Activated CD8-positive, alpha-beta memory T cell treated with anti-CD3 and anti-CD28 coated beads for 24 hours (primary cell): ENCODE measurements around the gene CNN1.
"Not testable (repeated sequence)": the region's sequence is repeated elsewhere in the genome, so short reads cannot be mapped to it uniquely, and the experiment has no call there.

ENCODE experiments used
- DNase-seq: peaks from one replicate; pipeline ENCODE4 v3.0.0-alpha.2; 2020

CNN1 gene

DNA sequence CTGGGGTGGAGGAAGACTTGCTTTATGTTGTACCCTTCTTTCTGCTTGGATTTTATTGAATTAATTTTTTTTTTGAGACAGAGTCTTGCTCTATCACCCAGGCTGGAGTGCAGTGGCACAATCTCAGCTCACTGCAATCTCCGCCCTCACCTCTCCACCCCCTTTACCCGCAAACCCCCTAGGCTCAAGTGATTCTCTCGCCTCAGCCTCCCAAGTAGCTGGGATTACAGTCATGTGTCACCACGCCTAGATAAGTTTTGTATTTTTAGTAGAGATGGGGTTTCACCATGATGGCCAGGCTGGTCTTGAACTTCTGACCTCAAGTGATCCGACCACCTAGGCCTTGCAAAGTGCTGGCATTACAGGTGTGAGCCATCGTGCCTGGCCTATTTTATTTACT lies 34.7 kb downstream of the CNN1 start:
- not testable (repeated sequence) for DNase-seq

DNA sequence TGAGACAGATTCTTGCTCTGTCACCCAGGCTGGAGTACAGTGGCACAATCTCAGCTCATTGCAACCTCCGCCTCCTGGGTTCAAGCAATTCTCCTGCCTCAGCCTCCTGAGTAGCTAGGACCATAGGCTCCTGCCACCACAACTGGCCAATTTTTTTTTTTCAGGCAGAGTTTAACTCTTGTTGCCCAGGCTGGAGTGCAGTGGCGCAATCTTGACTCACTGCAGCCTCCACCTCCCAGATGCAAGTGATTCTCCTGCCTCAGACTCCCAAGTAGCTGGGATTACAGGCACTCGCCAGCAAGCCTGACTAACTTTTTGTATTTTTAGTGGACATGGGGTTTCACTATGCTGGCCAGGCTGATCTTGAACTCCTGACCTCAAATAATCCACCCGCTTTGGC lies 35.1 kb downstream of the CNN1 start:
- DNase-seq = not testable (repeated sequence)

DNA sequence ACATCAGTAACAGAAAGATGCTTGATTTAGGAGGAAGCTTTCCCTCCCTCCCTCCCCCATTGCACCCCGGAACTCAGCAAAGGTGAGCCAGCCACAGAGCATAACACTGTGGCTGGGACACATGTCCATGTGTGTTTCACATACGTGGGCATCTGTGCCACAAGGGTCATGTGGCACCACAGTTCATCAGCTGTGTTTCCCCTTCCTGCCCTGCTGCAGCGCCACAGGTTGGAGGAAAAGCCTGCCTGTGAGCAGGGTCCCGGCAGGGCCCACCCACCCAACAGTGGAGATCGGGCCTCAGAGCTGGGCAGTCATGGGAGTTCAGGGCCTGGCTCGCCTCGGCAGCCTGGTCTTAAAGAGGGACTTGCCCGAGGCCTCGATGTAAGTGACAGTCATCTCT lies 36.0 kb downstream of the CNN1 start:
- no peak for DNase-seq

DNA sequence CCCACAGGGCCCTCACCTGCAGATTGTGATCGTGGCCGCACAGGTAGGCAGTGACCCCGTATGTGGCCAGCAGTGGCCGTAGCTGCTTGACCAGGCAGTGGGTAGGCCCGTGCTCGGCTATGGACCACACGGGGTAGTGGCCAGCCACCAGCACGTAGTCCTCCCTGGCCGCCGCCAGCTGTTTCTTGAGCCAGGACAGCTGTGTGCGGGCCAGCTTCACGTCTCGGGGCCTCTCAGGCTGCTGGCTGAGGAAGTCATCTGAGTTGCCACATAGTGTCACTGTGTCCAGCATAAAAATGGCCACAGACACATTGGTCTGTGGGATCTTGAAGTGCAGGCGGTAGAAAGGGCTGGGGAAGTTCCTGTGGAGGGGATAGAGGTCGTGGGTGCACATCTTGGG lies 37.6 kb downstream of the CNN1 start:
- DNase-seq = no peak

DNA sequence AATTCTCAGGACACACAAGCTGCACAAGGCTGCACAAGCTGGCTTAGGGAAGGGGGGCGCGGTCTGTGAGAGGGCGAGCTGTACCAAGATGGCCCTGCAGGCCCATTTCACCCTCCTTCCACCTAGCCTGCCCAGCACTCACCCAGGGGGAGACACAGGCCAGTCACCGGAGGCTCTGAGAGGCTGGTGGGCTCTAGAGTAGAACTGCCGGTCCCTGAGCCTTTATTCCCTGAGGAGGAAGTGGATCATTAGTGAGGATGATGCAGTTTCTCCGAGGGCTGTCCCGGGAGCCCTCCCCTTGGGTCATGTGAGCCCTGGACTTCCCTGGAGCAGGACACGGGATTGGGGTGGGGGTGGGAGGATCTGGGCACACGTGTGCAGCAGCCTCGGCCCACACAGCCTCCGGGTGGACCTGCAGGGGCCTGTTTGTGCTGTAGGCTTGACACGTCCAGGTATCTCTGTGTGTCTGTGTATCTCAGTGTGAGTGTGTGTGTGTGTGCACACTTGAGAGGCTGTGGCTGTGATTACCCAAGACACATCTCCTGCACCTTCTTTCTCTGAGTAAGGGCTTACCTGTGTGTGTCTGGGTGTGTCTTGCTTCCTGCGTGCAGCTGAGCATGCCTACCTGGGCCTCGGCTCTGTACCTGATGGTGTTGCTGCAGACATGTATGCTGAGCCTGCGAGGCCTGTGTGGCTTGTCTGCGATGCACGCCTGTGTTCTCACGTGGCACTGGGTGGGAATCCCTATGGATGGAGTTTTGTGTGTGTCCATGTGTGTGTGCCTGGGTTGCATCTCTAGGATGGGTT lies 39.0 kb downstream of the CNN1 start, which contains the start of gene ACP5:
Gene ACP5 (minus strand): TSS at position 195 of the 807 bp plus-strand sequence. CDS start 328 bp downstream, outside the sequence.
- DNase-seq = no peak

DNA sequence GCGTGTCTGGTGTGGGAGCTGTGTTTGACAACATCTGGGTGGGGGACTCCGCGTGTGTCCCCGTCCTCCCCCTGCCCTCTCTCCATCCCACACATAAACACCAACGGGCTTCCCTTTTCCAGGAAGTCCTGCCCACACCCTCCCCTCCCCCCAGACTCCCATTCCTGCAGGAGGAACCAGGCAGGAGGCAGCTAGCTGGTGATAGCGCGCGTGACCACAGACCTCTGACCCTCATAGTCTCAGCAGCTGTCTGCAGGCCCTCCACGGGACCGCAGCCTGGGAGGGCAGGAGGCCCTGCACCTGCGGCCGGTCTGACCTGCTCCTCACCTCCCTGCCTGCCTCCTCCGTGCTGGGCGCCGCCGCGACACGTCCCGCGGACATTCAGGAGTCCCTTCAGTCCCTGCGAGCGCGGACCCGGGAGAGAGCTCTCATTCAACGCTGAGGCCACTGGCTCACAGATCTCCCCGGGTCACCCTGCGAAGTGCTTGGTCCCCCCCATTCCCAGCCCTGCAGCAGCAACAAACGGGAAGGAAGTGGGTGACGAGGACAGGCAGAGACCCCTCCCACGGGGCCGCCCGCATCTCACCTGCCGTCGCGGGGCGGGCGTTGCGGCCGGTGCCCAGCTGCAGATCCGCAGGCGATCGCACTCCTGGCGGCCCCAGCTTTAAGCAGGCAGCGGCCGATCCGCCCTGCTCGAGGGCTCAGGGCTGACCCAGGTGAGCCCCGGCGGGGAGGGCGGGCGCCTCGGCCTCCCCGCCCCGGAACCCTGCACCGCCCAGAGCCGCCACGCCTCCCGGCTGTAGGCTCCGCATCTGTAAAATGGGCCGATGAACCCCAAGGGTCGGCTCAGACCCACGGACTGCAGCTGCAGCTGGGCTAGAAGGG lies 39.8 kb downstream of the CNN1 start:
- DNase-seq = peak; percentile 70

DNA sequence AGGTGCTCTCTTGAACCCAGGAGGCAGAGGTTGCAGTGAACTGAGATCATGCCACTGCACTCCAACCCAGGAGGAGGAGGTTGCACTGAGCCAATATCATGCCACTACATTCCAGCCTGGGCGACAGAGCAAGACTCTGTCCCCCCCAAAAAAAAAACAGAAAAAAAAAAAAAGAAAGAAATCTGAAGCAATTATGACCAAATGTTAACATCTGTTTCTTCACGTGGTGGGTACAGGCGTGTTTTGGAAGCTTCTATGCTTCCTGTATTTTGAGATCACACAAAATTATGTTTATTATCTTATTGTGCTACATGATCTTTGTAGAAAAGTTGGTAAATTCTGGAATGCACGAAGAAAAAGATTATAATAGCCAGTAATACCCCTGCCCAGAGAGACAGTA lies 41.5 kb downstream of the CNN1 start:
- no peak for DNase-seq

- peak; percentile 77 for DNase-seq
These were observed 43.1 kb downstream of the CNN1 start for GRCh38 chr19:11581740-11582139.

DNA sequence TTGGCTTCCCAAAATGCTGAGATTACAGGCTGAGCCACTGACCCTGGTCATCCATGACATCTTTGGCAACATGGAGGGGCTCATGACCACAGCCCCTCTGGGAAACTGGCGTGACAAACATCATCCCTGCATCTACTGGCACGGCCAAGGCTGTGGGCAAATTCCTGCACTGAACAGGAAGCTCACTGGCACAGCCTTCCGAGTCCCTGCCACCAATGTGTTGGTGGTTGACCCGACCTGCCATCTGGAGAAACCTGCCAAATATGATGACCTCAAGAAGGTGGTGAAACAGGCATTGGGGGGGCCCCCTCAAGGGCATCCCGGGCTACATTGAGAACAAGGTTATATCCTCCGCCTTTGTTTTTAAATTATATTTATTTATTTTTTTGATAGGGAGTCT lies 47.7 kb downstream of the CNN1 start:
- no peak for DNase-seq

- peak; percentile 94 for DNase-seq
These were observed 48.8 kb downstream of the CNN1 start for GRCh38 chr19:11587302-11587974.

DNA sequence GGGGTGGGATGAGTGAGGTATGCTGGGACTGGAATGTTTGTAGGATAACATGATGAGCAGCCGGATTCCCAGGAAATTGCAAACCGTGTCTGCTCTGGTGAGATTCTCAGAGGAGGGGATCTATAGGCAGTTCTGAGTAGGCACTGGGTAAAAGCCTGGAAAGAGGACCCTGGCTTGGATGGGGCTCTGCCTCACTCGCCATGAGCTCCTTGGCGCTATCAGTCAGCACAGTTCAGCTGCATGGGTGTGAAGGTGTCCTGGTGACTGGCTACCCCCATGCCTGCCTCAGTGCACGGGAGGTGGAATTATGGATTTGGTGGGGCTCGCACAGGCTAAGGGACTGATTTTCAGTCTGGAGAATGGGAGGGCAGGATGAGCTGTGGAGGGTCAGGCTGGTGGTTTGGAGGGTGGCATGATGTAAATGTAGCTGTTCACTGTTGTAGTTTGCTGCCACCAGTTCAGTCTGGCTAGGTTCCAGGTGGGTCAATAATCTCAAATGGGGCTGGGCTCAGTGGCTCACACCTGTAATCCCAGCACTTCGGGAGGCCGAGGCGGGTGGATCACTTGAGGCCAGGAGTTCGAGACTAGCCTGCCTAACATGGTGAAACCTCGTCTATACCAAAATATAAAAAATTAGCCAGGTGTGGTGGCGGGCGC lies 49.5 kb downstream of the CNN1 start:
- DNase-seq = no peak

DNA sequence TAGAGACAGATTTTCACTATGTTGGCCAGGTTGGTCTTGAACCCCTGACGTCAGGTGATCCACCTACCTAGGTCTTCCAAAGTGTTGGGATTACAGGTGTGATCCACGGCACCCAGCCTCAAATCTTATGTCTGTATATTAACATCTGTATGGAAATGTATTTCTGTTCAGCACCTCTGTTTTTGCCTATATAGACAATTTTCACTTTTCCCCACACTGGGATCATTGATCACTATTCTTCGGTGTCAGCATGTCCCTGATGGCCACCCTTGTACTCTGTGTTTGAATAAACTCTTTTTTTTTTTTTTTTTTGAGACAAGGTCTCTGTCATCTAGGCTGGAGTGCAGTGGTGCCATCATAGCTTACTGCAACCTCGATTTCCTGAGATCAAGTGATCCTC lies 55.4 kb downstream of the CNN1 start:
- DNase-seq = no peak

DNA sequence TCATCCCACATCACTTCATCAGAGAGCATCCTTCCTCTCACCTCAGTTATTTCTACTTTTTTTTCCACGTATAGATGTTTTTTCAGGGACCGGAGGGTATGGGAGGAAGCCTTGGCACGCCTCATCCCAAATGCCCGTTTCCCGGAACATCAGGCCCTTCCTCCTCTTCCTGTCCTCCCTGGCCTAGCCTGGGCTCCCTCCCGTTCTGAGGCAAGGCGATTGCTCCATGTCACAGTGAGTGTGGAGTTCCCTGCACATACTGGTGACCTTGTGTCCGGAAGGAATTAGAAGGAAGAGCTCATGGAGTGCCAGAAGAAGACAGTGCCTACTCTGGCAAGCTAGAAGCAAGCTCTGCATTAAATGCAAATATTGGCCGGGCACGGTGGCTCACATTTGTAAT lies 57.5 kb downstream of the CNN1 start:
- DNase-seq = no peak

DNA sequence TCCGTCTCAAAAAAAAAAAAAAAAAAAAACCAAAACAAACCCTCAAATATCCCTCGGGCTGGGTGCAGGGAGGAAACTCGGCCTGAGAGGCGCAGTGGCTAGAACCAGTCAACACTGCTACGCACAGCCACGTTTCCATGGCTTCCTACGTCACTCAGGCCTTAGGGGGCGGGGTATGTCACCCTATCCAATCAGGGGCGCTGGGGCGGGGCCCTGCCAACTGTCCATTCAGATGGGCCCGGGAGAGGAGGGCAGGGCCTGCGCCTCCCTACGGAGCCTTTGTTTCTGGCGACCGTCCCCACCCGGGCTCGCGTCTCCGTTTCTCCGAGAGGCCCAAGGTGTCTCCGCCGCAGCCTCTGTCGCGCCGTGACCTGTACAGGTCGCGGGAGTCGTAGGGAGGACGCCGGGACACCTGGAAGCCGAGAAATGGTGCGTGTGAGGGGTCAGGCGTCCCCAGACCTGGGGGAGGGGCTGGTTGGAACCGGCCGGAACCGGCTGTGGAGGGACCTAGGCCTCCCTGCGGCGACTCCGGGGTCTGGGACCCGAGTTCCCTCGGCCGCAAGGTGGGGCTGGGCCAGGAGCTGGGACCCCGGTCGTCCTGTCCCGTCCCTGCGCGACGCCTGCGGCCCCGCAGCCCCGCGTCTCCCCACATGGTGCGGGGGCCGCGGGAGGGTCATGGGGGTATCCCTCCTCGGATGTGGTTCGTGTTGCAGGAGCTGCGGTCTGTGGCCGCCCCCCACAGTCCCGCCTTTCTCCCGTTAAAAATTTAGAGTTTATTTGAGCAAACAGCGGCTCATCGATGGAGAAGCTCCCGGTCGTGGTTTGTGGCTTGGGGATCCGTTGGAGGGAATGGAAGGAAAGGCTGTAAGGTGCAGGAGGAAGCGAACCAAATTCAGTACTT lies 58.8 kb downstream of the CNN1 start, which contains the start of gene ZNF627:
Gene ZNF627 (plus strand): TSS at position 282 of the 901 bp plus-strand sequence. CDS start 145 bp downstream, at position 427.
- peak; percentile 98 for DNase-seq

DNA sequence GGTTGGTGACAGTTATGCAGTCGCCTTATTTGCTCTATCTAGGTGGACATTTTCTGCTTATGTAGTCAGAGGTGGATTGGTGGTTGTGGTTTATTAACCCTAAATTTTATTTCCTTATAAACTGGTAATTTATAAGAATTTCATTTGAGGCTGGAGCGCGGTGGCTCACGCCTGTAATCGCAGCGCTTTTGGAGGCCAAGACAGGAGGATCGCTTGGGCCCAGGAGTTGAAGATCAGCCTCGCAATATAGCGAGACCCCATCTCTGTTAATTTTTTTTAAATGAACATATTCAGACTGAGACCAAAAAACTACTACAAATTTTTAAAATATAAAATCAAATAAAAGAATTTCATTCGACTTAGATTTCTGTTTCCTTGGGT lies 59.4 kb downstream of the CNN1 start:
- no peak for DNase-seq

- no peak for DNase-seq
These were observed 60.1 kb downstream of the CNN1 start for GRCh38 chr19:11598746-11599145.

DNA sequence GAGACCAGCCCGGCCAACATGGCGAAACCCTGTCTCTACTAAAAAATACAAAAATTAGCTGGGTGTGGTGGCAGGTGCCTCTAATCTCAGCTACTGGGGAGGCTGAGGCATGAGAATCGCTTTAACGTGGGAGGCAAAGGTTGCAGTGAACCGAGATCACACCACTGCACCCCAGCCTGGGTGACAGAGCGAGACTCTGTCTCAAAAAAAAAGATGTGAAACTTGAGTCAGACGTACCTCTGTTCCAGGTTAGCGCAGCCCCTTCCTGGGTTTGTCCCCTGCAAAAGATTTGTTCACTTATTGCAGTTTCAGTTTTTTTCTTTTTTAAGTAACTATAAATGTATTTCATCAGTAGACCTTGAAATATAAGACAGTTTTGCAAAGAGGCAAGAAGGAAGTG lies 61.1 kb downstream of the CNN1 start:
- DNase-seq = not testable (repeated sequence)
